H9 (cell line): ENCODE measurements around the gene DMD. TPM values are rescaled to one million over a fixed set of nuclear protein-coding genes. Genes with fewer than 3 reads are reported as not detected.

Experiments
- DNase-seq: peaks from one replicate; pipeline ENCODE4 v3.0.0-alpha.2; 2017
- H2AFZ ChIP-seq: one replicate; pipeline ENCODE4 v1.6.1; 2013; ENCODE audit warnings: mild to moderate bottlenecking, low read length, control low read depth, moderate library complexity
- H2AK5ac ChIP-seq: 2 replicates; pipeline ENCODE4 v1.6.1; 2013; ENCODE audit warnings: low read length, control low read depth, mixed read lengths; ENCODE audit not compliant: insufficient read length
- H2BK120ac ChIP-seq: one replicate; pipeline ENCODE4 v1.6.1; 2013; ENCODE audit warnings: low read depth, mild to moderate bottlenecking, low read length, control low read depth, inconsistent platforms; ENCODE audit not compliant: poor library complexity, severe bottlenecking
- H2BK12ac ChIP-seq: 2 replicates; pipeline ENCODE4 v1.6.1; 2013; ENCODE audit warnings: low read length, control low read depth, mixed read lengths, low read depth; ENCODE audit not compliant: insufficient read length
- H2BK15ac ChIP-seq: 2 replicates; pipeline ENCODE4 v1.6.1; 2013; ENCODE audit warnings: low read depth, low read length, control low read depth
- H2BK20ac ChIP-seq: one replicate; pipeline ENCODE4 v1.6.1; 2013; ENCODE audit warnings: low read depth, mild to moderate bottlenecking, low read length, control low read depth, inconsistent platforms; ENCODE audit not compliant: poor library complexity, severe bottlenecking
- H2BK5ac ChIP-seq: 2 replicates; pipeline ENCODE4 v1.6.1; 2013; ENCODE audit warnings: low read length, control low read depth, mixed read lengths; ENCODE audit not compliant: insufficient read length
- H3K14ac ChIP-seq: 2 replicates; pipeline ENCODE4 v1.6.1; 2013; ENCODE audit warnings: low read length, control low read depth; ENCODE audit not compliant: insufficient read depth
- H3K18ac ChIP-seq: 2 replicates; pipeline ENCODE4 v1.6.1; 2013; ENCODE audit warnings: low read depth, mild to moderate bottlenecking, mixed read lengths, low read length, control low read depth; ENCODE audit not compliant: insufficient read length
- H3K23ac ChIP-seq: 2 replicates; pipeline ENCODE4 v1.6.1; 2013; ENCODE audit warnings: low read length, control low read depth, mixed read lengths, low read depth; ENCODE audit not compliant: insufficient read length
- H3K23me2 ChIP-seq: 2 replicates; pipeline ENCODE4 v1.6.1; 2013; ENCODE audit warnings: low read depth, mild to moderate bottlenecking, mixed read lengths, low read length, control low read depth; ENCODE audit not compliant: insufficient read length, poor library complexity, severe bottlenecking
- H3K27ac ChIP-seq: 2 replicates; pipeline ENCODE4 v1.5.1; 2013; ENCODE audit warnings: low read length, control low read depth, mixed read lengths, low read depth; ENCODE audit not compliant: insufficient read length
- H3K27me3 ChIP-seq: 2 replicates; pipeline ENCODE4 v1.6.1; 2013; ENCODE audit warnings: low read length, control low read depth, inconsistent platforms; ENCODE audit not compliant: insufficient read depth
- H3K4ac ChIP-seq: 2 replicates; pipeline ENCODE4 v1.6.1; 2013; ENCODE audit warnings: low read depth, mild to moderate bottlenecking, control low read depth, inconsistent platforms, low read length, moderate library complexity
- H3K4me1 ChIP-seq: 2 replicates; pipeline ENCODE4 v1.6.1; 2013; ENCODE audit warnings: low read length, control low read depth, inconsistent platforms; ENCODE audit not compliant: insufficient read depth
- H3K4me2 ChIP-seq: 2 replicates; pipeline ENCODE4 v1.6.1; 2013; ENCODE audit warnings: low read length, control low read depth, mixed read lengths; ENCODE audit not compliant: insufficient read length, insufficient read depth
- H3K56ac ChIP-seq: 2 replicates; pipeline ENCODE4 v1.6.1; 2013; ENCODE audit warnings: low read depth, mild to moderate bottlenecking, mixed read lengths, low read length, control low read depth; ENCODE audit not compliant: insufficient read length
- H3K79me1 ChIP-seq: 2 replicates; pipeline ENCODE4 v1.6.1; 2013; ENCODE audit warnings: low read depth, mild to moderate bottlenecking, moderate library complexity, low read length, control low read depth, inconsistent platforms; ENCODE audit not compliant: insufficient read depth, poor library complexity, severe bottlenecking
- H3K79me2 ChIP-seq: 2 replicates; pipeline ENCODE4 v1.6.1; 2013; ENCODE audit warnings: low read length, control low read depth, inconsistent platforms; ENCODE audit not compliant: insufficient read depth
- H3K9ac ChIP-seq: 2 replicates; pipeline ENCODE4 v1.6.1; 2013; ENCODE audit warnings: low read length, control low read depth, mixed read lengths; ENCODE audit not compliant: insufficient read length; ENCODE audit errors: extremely low read depth
- H3K9me3 ChIP-seq: one replicate; pipeline ENCODE4 v1.6.1; 2013; ENCODE audit warnings: low read depth, low read length, inconsistent platforms; ENCODE audit not compliant: control insufficient read depth
- H3T11ph ChIP-seq: one replicate; pipeline ENCODE4 v1.6.1; 2013; ENCODE audit warnings: mild to moderate bottlenecking, low read length, control low read depth, inconsistent platforms
- H4K20me1 ChIP-seq: one replicate; pipeline ENCODE4 v1.6.1; 2013; ENCODE audit not compliant: control insufficient read depth, insufficient read length, insufficient read depth
- H4K5ac ChIP-seq: 2 replicates; pipeline ENCODE4 v1.6.1; 2013; ENCODE audit warnings: low read depth, mild to moderate bottlenecking, mixed read lengths, low read length, control low read depth; ENCODE audit not compliant: insufficient read length
- H4K8ac ChIP-seq: replicated peaks from 2 replicates; pipeline ENCODE4 v1.6.1; 2013; ENCODE audit warnings: low read length, control low read depth, mixed read lengths, low read depth; ENCODE audit not compliant: insufficient read length
- H4K91ac ChIP-seq: 2 replicates; pipeline ENCODE4 v1.6.1; 2013; ENCODE audit warnings: low read depth, mild to moderate bottlenecking, moderate library complexity, mixed read lengths, low read length, control low read depth; ENCODE audit not compliant: insufficient read length
- H3K27ac Mint-ChIP-seq, 3 experiments: 2 replicates in 2 of 3; 3 replicates in 1 of 3; pipeline ENCODE4 v1.8.0; 2020 to 2021; ENCODE audit warnings: mixed read lengths in 3 of 3, mild to moderate bottlenecking in 1 of 3, moderate library complexity in 1 of 3
- H3K27me3 Mint-ChIP-seq: 2 replicates; pipeline ENCODE4 v1.8.0; 2021; ENCODE audit warnings: low read depth, mild to moderate bottlenecking, moderate library complexity, mixed read lengths
- H3K36me3 Mint-ChIP-seq, 3 experiments: 2 replicates in 2 of 3; 3 replicates in 1 of 3; pipeline ENCODE4 v1.8.0; 2020 to 2021; ENCODE audit warnings: low read depth in 3 of 3, mixed read lengths in 3 of 3; ENCODE audit not compliant: insufficient read depth in 1 of 3
- H3K4me1 Mint-ChIP-seq, 2 experiments: 2 replicates each; pipeline ENCODE4 v1.8.0; 2020; ENCODE audit warnings: mixed read lengths in 2 of 2
- H3K4me3 Mint-ChIP-seq, 2 experiments: 2 replicates in 1 of 2; 3 replicates in 1 of 2; pipeline ENCODE4 v1.8.0; 2020 to 2021; ENCODE audit warnings: mild to moderate bottlenecking in 2 of 2, mixed read lengths in 2 of 2, moderate library complexity in 1 of 2
- H3K9me3 Mint-ChIP-seq, 2 experiments: 2 replicates in 1 of 2; 3 replicates in 1 of 2; pipeline ENCODE4 v1.8.0; 2020; ENCODE audit warnings: mild to moderate bottlenecking in 2 of 2, mixed read lengths in 2 of 2, moderate library complexity in 1 of 2
- CTCF ChIP-seq: fragments of 200-600 bp; sonication (generic); conservative IDR thresholded peaks from 3 replicates; pipeline ENCODE4 v1.8.0; 2021; ENCODE audit warnings: antibody characterized with exemption, mild to moderate bottlenecking
- WGBS: extraction: QIAGEN DNeasy Blood & Tissue Kit; methylation state at CpG from one replicate; pipeline ENCODE4 v1.1.7; 2013; ENCODE audit warnings: missing lambda C conversion rate, low lambda C conversion rate, mixed read lengths; ENCODE audit not compliant: insufficient read length; ENCODE audit errors: extremely low coverage; 5-methylcytosine and 5-hydroxymethylcytosine counted together
- total RNA-seq: library from RNA; stranded (reverse); gene quantifications from 2 replicates; pipeline ENCODE4 v1.2.1, GENCODE V29; 2021

DMD gene
- total RNA-seq, 1 experiment from 2014 or later: 3.8 TPM

- H4K20me1 ChIP-seq: no peaks in the 10 kb centered on the region
- no peaks in the 10 kb centered on the region for H3K79me2 ChIP-seq
- H3K23me2 ChIP-seq: no peaks in the 10 kb centered on the region
- H2BK5ac ChIP-seq: no peak overlapping the region
- H3K4me2 ChIP-seq: no peak overlapping the region
- H3K9ac ChIP-seq: no peak overlapping the region
- no peaks in the 10 kb centered on the region for H3K4me1 Mint-ChIP-seq
- no peak overlapping the region for H3K56ac ChIP-seq
- H3K23ac ChIP-seq: no peak overlapping the region
- DNase-seq: no peak
- H4K8ac ChIP-seq: no peak overlapping the region
- no peak overlapping the region for H2BK20ac ChIP-seq
- WGBS: no CpG with 5 or more reads among the region's 2 CpGs
- no peaks in the 10 kb centered on the region; a peak in 1 of 7 replicates for H3K36me3 Mint-ChIP-seq
- no peak overlapping the region for H3K14ac ChIP-seq
- no peak overlapping the region for H3T11ph ChIP-seq
- no peak overlapping the region for H2BK120ac ChIP-seq
- no peak overlapping the region for H4K91ac ChIP-seq
- no peak overlapping the region for H2AFZ ChIP-seq
- H3K9me3 ChIP-seq: no peaks in the 10 kb centered on the region
- no peak overlapping the region for H3K27ac ChIP-seq
- H3K18ac ChIP-seq: no peak overlapping the region
- H3K4me1 ChIP-seq: no peaks in the 10 kb centered on the region
- no peak overlapping the region for H4K5ac ChIP-seq
- H2BK15ac ChIP-seq: no peak overlapping the region
- no peak overlapping the region for H2AK5ac ChIP-seq
- no peak overlapping the region for H3K4me3 Mint-ChIP-seq
- no peak for TF ChIP-seq CTCF
- no peaks in the 10 kb centered on the region for H3K79me1 ChIP-seq
- peaks cover 0 to 22% of the 10 kb centered on the region in 2 experiments; a peak in 2 of 5 replicates for H3K9me3 Mint-ChIP-seq
- H2BK12ac ChIP-seq: no peak overlapping the region
- no peaks in the 10 kb centered on the region for H3K27me3 ChIP-seq
- no peaks in the 10 kb centered on the region for H3K27me3 Mint-ChIP-seq
- H3K4ac ChIP-seq: no peak overlapping the region
- H3K27ac Mint-ChIP-seq: no peak overlapping the region
Measured at GRCh38 chrX:32745323-32745722, 466.0 kb downstream of the DMD start.
